Activated CD4-positive, alpha-beta T cell treated with anti-CD3 and anti-CD28 coated beads, Interleukin-2, amount 50 U/mL, for 24 hours (primary cell): ENCODE measurements around the gene NRAP.

Experiments used
- DNase-seq, 2 donors: peaks; one replicate each; pipeline ENCODE4 v3.0.0-alpha.2; 2020; ENCODE audit warnings: low read depth in 1 of 2, low spot score in 1 of 2

The NRAP gene

DNA sequence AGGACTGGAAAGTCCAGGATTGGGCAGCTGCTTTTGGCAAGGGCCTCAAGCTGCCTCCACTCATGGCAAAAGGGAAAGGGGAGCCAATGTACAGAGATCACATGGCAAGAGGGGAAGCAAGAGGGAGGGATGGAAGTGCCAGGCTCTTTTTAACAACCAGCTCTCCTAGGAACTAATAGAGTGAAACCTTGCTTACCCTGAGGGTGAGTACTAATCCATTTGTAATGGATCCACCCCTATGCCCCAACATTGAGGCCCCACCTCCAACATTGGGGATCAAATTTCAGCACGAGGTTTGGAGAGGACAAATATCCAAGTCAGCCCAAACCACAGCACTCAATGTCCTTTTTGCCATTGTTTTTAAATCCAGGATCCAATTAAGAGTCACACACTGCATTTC lies 98.5 kb downstream of the NRAP start:
- DNase-seq: no peak

DNA sequence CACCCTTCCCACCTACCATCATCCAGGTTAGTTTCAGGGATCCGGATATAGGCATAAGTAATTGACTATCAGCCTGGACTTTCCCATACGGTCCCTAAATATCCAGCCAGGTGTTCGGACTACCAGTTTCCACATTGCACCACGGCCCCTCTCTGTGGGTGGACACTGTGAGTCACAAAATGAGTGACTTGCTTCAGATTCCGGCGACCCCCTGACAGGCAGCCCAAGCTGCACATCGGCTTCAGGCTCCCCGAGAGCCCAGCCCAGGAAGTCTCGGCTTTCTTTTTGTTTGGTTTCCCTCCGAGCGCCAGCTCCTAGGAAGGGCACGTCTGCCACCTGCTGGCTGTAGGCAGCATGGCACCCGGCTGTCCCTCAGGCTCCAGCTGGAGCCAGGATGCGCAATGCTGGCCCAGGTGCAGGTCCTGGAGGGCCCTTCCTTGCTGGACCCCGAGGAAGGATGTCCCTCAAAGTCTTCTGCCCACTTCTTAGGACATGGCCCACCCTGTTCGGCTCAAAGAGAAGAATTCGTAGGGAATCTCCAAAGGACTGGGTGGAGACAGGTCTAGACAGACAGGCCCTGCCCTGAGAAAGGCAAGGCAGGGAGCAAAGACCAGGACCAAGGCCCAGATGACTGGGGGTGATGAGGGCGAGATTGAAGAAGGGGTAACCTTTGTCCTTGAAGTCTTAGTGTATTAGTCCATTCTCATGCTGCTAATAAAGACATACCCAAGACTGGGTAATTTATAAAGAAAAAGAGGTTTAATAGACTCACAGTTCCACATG lies 100.3 kb downstream of the NRAP start:
- peak; percentile 43 to 51 for DNase-seq

DNA sequence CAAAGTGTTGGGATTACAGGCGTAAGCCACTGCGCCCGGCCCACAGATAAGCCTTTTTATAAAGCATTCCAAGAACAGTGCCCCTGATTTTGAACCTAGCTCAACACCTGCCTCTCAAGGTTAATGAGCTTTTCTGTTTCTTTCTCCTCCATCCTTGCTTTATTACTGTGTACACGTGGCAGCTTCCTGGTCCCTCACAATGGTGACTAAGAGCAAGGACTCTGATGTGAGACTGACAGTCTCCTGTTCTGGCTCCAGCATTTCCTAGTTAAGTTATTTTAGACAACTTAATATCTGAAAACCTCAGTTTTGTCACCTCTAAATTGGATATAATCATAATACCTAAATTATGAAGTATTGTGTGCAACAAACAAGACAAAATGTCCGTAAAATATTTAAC lies 101.1 kb downstream of the NRAP start:
- DNase-seq: no peak

DNA sequence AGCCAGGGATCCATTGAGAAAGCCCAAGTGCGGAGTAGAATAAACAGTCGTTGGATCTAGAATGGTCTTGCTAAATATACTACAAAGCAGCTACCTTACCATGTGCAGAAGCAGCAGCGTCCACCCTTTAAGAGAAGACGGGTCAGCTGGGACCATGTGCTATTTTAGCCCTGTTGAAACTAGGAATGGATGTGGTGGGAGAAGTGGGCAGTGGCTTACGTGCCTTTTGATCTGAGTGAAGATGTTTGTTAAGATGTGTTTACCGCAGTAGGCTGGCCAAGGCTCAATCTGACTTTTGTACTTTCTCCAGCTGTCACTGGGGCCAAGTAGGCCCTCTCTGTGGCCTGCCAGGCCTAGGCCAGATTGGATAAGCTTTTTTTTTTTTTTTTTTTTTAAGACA lies 101.8 kb downstream of the NRAP start:
- no peak for DNase-seq

DNA sequence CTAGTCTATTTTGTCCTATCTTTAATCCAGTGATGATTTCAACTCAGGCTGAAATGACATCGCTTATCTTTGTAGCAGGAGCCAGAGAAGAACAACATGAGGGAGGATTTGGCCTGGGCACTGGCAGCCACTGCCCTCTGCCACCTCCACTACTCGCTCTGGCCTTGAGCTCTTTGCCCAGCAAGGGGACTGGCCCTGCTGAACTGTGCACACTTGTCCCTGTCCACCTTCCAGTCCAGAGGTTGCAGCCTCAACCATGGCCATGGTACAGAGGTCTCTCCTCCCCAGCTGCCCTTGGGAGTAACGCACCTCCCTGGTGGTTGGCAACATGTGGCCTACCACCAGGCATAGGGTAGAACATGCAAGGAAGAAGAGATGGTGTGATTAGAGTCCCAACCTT lies 102.6 kb downstream of the NRAP start:
- no peak for DNase-seq

DNA sequence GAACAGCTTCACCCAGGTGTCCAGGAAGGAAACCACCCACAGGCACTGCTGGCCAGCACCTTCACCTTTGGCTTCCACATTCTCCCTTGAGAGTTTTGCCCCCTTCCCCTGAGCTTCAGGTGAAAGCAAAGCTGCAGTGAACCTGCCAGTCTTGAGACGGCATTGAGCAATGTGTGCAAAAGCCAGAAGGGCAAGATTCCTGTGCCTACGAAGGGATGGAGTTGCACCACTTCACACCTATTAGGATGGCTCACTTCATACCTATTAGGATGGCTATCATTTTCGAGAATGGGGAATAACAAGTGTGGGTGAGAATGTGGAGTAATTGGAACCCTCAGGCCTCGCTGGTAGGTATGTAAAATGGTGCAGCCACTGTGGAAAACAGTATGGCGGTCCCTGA lies 103.8 kb downstream of the NRAP start:
- no peak for DNase-seq

DNA sequence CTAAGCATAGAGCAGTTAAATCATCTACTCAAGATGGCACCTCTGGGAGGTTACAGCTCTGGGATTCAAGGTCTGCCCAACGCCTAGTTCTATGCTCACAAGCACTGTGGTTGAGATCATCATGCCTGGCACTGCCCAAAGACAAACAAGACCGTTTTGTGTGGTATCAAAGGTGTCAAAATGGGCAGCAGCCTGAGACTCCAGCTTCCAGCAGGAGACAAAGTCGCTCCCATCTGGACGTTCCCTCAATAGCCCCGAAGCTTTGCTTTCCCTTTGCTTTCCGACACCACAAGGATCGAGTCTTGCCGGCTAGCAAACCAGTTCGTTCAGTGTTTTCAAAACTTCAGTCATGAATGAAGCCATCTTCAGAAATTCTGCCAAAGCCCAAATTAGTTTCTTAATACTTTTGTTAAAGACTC lies 105.9 kb downstream of the NRAP start:
- no peak for DNase-seq

DNA sequence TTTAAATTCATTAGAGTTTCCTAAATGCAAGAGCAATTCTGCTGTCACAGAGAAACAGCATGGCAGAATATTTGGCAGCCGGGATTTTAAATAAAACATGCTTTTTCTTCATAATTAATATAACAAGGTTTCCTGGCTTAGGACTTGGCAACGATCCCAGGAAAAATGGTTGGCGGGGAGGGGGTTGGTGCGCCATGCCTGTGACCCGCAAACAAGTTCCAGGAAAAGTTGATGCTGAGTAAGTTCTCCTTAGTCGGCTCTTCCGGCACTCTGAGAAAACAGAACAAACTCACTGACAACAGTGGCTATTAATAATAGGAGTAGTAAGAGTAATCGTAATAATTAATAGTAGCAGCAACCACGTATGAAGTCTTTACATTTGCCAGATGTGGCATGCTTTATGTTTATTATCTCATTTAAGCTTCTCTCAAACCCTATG lies 106.4 kb downstream of the NRAP start:
- DNase-seq: no peak

DNA sequence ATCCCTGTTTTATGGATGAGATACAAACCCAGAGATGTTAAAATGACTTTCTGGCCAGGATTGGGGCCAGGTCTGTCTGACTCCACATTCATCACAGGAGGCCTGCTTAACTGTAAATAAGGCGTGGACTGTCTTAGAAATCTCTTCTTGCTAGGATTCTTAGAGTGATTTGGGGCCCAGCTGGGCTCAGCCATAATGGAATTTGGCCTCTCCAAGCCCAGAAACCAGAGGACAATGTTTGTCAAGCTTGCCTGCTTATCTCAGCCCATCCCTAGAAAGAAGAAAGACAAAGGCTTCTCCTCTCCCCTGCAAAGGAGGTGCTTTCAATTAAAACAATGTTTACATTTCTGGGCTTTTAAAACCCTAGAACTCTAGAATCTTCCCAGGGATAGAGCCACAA lies 108.1 kb downstream of the NRAP start:
- no peak for DNase-seq

DNA sequence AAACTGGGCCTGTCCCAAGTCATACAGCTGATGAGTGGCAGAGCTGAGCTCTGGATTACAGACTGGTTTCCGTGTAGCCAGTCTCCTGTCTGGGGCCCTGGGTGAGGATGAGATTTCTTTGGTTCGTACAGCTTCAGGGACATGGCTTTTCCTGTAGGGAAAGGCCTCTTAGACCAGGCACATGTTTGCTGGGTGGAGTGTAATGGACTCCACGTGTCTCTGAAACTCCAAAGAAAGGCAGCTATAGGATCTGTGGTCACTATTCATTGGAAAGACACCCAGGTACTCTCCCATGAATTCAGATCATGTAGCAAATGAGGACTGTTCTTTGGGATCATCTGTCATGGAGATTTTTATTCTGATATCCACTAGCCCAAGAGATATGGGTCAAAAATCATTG lies 108.6 kb downstream of the NRAP start:
- no peak for DNase-seq

DNA sequence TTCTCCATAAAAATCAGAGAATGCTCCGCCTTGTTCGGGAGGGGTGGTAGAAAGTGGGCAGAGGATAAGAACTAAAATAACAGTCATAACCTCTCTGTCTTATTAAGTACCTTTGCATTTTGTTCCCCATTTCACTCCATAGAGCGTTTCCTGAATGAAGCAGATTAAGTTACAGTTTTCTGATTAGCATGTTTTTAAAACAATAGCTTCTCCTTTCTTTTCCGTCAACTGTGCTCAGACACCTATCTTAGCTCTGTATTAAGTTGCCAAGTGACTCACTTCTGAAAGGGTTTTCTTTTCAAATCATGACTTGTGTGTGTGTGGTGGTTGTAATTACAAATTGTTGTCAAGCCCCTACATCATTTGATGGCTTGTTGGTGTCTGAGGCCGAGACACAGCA lies 109.6 kb downstream of the NRAP start:
- DNase-seq: no peak

DNA sequence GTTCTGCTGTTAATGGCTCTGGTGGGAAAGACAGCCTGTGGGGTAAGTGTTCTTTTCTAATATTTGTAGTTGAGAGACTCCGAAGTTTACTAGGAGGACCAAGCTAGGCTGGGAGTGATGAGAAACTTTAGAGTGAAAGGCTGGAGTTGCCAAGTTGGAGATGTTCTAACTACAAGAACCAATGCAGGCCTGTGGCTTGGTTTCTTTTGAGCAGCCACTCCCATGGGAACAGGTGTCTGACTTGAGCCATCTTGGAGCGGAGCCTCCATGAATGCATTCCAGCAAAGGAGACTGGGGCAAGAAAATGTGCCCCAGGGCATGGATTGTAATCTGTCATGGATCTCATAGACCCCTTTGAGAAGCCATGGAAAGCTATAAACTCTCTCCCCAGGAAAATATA lies 110.7 kb downstream of the NRAP start:
- no peak for DNase-seq

DNA sequence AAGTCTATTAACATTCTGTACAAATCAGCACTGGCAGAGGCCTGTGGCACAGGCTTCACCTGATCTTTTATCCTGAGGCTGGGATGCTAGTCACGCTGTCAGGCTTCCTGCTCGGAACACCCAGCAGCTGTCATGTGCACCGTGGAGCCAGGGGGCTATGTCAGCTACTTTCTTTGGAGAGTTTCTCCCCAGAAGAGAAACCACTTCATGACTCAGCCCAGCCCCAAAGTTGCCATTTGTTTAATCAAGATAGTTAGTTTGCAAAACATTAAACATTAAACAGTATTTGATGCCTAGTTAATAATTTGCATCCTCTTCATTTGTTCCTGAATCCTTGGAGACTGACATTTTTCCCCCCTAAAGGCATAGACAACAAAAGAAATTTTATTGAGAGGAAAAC lies 111.1 kb downstream of the NRAP start, which contains the start of gene HABP2:
HABP2 (plus strand) TSS at position 353 of the 400 bp plus-strand sequence. CDS start 69 bp downstream, outside the sequence.
- DNase-seq: no peak

DNA sequence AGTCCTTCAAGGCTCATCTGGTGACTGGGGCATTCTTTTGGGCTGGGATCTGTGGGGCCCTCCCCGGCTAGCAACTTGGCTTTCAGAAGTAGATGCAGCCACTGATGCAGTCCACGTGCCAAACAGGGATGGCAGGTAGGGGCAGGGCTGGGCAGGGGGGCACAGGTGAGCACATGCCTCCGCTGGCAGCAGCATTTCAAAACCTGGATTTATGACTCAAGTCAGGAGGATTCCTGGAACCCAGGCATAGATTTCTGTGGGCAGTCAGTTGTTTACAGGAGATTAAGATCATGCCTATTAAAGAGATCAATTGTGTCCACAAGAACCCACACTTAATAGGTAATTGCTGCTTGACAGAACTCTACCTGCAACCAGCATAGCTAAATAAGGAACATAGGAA lies 111.8 kb downstream of the NRAP start:
- no peak for DNase-seq

DNA sequence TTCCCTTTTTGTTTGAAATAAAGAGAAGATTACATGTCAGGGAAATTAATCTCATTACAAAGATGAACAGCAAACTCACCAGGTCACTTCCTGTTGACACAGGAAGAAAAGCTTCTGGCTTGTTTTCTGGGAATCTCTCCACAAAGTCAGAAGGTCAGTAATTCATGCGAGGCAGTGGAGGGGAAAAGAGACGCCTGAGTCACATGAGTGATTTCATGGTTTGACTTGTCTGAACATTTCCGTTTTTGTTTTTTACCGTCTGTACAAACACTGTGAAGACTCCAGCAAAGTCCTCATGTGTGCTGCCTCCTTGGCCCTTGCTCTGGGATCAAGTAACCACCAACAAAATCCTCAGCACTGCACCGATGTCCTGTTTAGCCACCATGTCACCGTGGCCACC lies 113.5 kb downstream of the NRAP start:
- no peak for DNase-seq

DNA sequence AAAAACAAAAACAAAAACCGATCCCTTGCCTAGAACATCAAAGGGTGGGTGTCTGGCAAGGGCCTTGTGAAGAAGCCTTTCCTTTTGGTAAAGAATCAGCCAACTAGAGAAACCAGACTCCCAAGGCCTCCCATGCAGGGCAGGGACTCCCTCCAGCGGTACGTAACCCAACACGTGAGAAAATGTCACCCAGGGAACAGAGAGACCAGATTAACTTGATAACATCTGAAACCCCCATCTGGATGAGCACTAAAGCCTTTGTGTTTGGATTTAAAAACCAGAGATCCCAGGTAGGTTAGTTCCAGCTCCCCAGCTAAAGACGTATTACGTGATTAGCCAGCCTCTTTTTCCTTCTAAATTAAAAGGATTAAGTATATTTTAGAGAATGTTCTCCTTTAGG lies 114.0 kb downstream of the NRAP start:
- DNase-seq: no peak

DNA sequence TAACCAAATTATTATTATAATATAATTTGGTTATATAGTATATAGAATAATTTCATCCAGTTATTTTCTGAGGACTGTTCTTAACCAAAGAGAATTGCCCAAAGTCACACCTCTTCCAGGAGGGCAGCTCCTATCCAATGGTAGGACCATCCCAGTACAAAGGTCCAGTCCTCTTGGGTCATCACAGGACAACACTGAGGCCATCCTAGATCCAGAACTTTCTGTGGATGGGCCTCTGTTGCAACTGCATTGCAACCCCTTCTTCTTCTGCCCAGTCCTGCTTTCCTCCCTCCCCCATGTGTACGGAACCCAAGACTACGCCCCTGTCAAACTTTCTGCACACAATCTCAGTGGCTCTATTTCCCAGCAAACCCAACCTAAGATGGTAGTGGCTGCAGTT lies 116.4 kb downstream of the NRAP start:
- no peak for DNase-seq

DNA sequence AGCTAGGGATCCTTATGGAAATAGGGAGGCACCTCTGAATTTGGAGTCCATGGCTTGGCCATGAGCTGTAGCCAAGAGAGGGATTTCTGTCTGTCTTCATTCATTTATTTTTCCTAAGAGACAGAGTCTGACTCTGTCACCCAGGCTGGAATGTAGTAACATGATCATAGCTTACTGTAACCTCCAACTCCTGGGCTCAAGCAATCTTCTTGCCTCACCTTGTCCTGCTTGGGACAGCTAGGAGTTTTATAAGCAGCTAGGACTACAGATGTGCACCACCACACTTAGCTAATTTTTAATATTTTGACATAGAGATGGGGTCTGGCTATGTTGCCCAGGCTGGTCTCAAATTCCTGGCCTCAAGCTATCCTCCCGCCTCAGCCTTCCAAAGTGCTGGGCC lies 119.4 kb downstream of the NRAP start:
- no peak for DNase-seq

DNA sequence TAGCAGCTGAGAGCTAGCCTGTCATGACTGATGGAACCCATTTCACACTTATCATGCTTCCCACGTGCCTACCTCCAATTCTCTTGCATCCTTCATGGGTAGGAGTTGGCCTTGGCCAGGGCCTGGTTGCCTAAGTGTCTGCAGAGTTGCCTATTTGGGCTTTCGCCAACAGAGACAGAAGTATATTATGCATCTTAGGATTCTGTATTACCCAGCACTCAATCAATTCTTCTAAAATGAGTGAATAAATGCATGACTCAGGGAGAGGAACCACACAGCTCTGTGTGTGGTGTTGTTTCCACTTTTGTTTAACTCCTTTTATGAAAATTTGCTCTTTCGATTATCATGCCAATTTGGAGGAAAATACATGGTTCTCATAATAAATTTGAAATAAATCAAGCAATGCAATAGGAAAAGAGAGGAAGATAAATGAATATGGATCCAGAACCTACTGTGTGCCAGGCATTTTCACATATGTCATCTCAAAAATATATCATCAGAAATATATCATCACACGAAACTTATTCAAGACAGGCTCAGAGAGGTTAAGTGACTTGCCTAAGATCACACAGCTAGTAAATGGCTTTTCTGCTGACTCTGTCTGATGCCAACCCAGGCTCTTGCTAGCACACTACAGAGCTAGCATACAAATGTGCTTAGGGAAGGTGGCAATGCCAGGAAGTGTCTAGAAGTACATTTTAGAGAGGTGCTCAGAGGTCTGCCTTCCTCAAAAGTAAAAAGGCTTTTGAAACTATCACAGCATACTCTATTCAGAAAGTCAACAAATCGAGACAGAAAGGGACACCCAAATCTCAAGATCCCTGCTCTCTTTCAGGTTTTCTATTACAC lies 120.5 kb downstream of the NRAP start:
- no peak for DNase-seq

DNA sequence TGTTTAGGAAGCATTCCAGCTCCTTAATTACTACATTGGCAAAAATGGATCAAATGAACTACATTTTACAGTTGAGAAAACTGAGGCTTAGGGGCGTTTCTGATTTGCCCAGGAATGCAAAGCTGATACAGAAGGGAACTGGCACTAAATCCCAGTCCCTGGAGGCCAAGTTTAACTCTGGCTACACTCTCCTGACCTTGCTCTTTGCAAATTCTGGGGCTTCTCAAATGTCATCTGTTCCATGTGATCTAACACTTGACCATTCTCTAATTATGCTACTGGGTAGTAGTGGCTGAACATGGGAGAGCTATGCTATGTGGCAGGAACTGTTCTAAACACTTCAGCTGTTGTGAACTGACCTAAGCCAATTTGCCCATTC lies 122.3 kb downstream of the NRAP start:
- no peak for DNase-seq

DNA sequence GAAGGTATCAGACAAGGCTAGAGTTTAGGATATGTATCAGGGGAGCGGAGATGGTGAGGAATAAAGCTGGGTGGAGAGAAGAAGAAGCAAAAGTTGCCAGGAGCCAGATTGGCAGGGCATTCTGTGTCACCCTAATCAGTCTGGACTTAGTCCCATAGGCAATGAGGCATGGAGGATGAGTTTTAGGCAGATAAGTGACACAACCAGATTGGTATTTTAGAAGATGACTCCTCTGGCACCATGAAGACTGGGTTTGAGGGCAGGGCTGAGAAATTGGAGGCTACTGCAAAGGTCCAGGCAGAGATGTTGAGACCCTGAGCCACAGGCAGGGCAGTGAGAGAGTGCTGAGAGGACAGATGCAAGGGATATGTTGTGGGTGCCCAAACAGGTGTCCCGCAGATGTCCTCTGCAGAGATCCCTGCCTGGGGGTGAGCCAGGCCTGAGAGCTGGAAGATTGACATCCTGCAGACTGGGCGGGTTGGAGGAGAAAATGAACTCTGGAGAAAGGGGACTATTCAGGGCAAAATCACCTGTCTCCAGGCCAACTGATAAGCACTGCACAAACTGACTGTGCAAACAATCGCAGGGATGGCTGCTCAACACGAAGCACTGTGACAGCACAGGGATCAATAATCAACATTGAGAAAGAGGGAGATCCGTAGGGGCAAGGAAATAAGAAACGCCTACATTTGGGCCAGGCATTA lies 122.8 kb downstream of the NRAP start:
- DNase-seq: no peak

DNA sequence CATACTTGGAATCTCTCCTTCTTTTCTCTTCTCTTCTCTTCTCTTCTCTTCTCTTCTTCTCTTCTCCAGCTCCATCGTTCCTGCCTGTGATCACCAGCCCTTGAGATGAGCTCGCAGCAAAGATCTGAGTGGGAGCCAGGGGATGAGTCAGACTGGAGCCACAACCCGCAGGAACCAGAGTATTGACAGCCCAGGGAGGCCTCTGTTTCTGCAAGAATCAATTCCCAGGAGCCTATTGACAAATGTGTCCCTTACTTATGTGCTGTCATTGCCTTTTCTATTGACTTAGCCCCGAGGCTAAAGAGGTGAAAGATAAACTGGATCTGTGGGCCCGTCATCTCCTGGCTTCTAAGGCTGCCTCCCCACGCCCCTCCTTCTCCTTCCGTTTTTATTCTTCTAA lies 124.1 kb downstream of the NRAP start:
- no peak for DNase-seq
